Ovary (tissue), 9 donors: ENCODE data around the gene METTL5. TPM values are rescaled to one million over a fixed set of nuclear protein-coding genes. Genes with fewer than 3 reads are reported as not detected.
"Not testable (repeated sequence)": the region's sequence is repeated elsewhere in the genome, so short reads cannot be mapped to it uniquely, and the experiment has no call there.

Experiments used
- DNase-seq, 5 donors: peaks; one replicate each; pipeline ENCODE4 v3.0.0-alpha.2; 2019 to 2020
- H3K27ac ChIP-seq, 2 donors: fragments of 200-600 bp; one replicate each; pipeline versions ENCODE4 v1.5.1 to v1.8.0; 2019 to 2022
- H3K27me3 ChIP-seq: fragments of 200-600 bp; one replicate; pipeline ENCODE4 v1.8.0; 2022
- H3K36me3 ChIP-seq: fragments of 200-600 bp; sonication (generic); one replicate; pipeline ENCODE4 v1.5.1; 2019
- H3K4me1 ChIP-seq: one replicate; pipeline ENCODE4 v1.8.1; 2013; ENCODE audit warnings: mild to moderate bottlenecking, moderate library complexity; ENCODE audit not compliant: insufficient read depth
- H3K4me3 ChIP-seq: fragments of 200-600 bp; sonication (generic); one replicate; pipeline ENCODE4 v1.5.1; 2017
- H3K9me3 ChIP-seq, 2 donors: fragments of 200-600 bp in 1 of 2; sonication (generic) in 1 of 2; one replicate each; pipeline versions ENCODE4 v1.5.1 to v1.8.1; 2013 to 2019; ENCODE audit warnings: mild to moderate bottlenecking in 1 of 2, moderate library complexity in 1 of 2
- EP300 ChIP-seq: sonication (generic); formaldehyde crosslinking; IDR thresholded peaks from one replicate; pipeline ENCODE4 v1.6.1; 2017; ENCODE audit warnings: antibody characterized with exemption
- POLR2A ChIP-seq: fragments of 450-650 bp; IDR thresholded peaks from one replicate; pipeline ENCODE4 v1.6.1; 2017; ENCODE audit warnings: antibody characterized with exemption, mild to moderate bottlenecking, moderate library complexity
- WGBS, 3 donors: extraction: QIAGEN DNeasy Blood & Tissue Kit in 1 of 3; methylation state at CpG; one replicate each; pipeline versions ENCODE4 v1.1.5 to v1.1.7; 2013 to 2017; 5-methylcytosine and 5-hydroxymethylcytosine counted together
- intact Hi-C, 4 donors: fragments of 100-400 bp; cut with DNase I; formaldehyde crosslinking; loops; one replicate each; pipeline versions ENCODE4 v1.11.0 to v1.15.1; 2022 to 2023
- polyA plus RNA-seq, 2 donors: library from polyadenylated mRNA; stranded (reverse); fragments of 200-250 nt in 1 of 2; fragments of 350-450 nt in 1 of 2; fragmentation: Illumina TruSeq in 1 of 2; extraction: RNeasy Lipid Tissue Mini Kit (QIAGEN cat#74804) in 1 of 2; gene quantifications; one replicate each; pipeline ENCODE4 v1.2.3, GENCODE V29; 2013 to 2014
- total RNA-seq, 7 donors: library from RNA; depleted of rRNA in 2 of 7; stranded (reverse); fragments of >200 nt in 2 of 7; fragmentation: NEBNext Ultra II Directional in 3 of 7; extraction: Animal tissue kit (Norgen Biotek cat#: 25700) in 3 of 7; gene quantifications; one replicate each; pipeline versions ENCODE4 v1.1.0 to v1.2.4, GENCODE V29; 2016 to 2023
- TF ChIP-seq, protein P1 (sequence below), 3 donors: fragments of 450-650 bp in 2 of 3; fragments of 200-600 bp in 1 of 3; IDR thresholded peaks; one replicate each; pipeline versions ENCODE4 v1.5.1 to v1.8.0; 2016 to 2022; ENCODE audit warnings: antibody characterized with exemption in 3 of 3, mild to moderate bottlenecking in 1 of 3
- donor health status: DM: no; HTN: no; CAD: no; lungs with moderate emphysema.
- donor health status: DM: no; HTN: no; CAD: no.
- donor health status: Bipolar disorder and iron deficiency.
- donor health status: DM: yes; HTN: yes; CAD: no.
- donor health status: DM: no; HTN: no; CAD: no.
- donor health status: DM: yes; HTN: yes; CAD: no.

Gene METTL5
- total and polyA plus RNA-seq, 9 donors, result 19.9 to 44.0 (median 29.8) TPM

GRCh38 chr2:169845016-169845415 lies 20.3 kb upstream of the METTL5 start:
- peaks cover 8% of the 10 kb centered on the region for H3K4me1 ChIP-seq
- intact Hi-C loops, result no loop called here
- H3K4me3 ChIP-seq, result no peak overlapping the region
- H3K9me3 ChIP-seq, result no peaks in the 10 kb centered on the region
- no peaks in the 10 kb centered on the region for H3K36me3 ChIP-seq
- WGBS, 3 donors, result 91 to 99% (median 97%) methylated on average over 2 of the region's 2 CpGs
- TF ChIP-seq, protein P1, sequence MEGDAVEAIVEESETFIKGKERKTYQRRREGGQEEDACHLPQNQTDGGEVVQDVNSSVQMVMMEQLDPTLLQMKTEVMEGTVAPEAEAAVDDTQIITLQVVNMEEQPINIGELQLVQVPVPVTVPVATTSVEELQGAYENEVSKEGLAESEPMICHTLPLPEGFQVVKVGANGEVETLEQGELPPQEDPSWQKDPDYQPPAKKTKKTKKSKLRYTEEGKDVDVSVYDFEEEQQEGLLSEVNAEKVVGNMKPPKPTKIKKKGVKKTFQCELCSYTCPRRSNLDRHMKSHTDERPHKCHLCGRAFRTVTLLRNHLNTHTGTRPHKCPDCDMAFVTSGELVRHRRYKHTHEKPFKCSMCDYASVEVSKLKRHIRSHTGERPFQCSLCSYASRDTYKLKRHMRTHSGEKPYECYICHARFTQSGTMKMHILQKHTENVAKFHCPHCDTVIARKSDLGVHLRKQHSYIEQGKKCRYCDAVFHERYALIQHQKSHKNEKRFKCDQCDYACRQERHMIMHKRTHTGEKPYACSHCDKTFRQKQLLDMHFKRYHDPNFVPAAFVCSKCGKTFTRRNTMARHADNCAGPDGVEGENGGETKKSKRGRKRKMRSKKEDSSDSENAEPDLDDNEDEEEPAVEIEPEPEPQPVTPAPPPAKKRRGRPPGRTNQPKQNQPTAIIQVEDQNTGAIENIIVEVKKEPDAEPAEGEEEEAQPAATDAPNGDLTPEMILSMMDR (IDR thresholded peaks at IDR 0.05), result no peak
- TF ChIP-seq EP300, result no peak
- TF ChIP-seq POLR2A, result no peak
- DNase-seq, result no peak
- H3K27ac ChIP-seq, result no peak overlapping the region
- H3K27me3 ChIP-seq, result no peaks in the 10 kb centered on the region

DNA sequence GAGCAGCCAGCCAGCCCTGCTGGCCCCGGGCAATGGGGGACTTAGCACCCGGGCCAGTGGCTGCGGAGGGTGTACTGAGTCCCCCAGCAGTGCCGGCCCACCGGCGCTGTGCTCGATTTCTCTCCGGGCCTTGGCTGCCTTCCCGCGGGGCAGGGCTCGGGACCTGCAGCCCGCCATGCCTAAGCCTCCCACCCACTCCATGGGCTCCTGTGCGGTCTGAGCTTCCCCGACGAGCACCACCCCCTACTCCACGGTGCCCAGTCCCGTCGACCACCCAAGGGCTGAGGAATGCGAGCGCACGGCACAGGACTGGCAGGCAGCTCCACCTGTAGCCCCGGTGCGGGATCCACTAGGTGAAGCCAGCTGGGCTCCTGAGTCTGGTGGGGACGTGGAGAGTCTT lies 16.9 kb upstream of the METTL5 start:
- H3K4me3 ChIP-seq, H3K9me3 ChIP-seq, H3K27me3 ChIP-seq, intact Hi-C loops, H3K27ac ChIP-seq, H3K36me3 ChIP-seq, DNase-seq: not testable (repeated sequence)
- H3K4me1 ChIP-seq, result peaks cover 10% of the 10 kb centered on the region
- 94 to 97% (median 95%) methylated on average over 12 to 24 of the region's 24 CpGs for WGBS, 3 donors

- Histone ChIP-seq H3K4me1 (peaks cover 15% of the 10 kb centered on the region), H3K4me3 (no peak overlapping the region), H3K27ac (no peak overlapping the region), H3K36me3 (no peaks in the 10 kb centered on the region), H3K9me3 (no peaks in the 10 kb centered on the region), H3K27me3 (no peaks in the 10 kb centered on the region)
- intact Hi-C loops, result no loop called here
- WGBS, 3 donors, result 90 to 97% (median 97%) methylated on average over 2 of the region's 2 CpGs
- TF ChIP-seq POLR2A (no peak), EP300 (no peak)
- TF ChIP-seq, protein P1 (IDR thresholded peaks at IDR 0.05), result no peak
- DNase-seq, result no peak
Measured at GRCh38 chr2:169840747-169841142, 16.0 kb upstream of the METTL5 start.

- no peaks in the 10 kb centered on the region for H3K36me3 ChIP-seq
- DNase-seq, result no peak
- peaks cover 17% of the 10 kb centered on the region for H3K4me1 ChIP-seq
- H3K4me3 ChIP-seq, result no peak overlapping the region
- 18 to 26% (median 18%) methylated on average over 9 to 10 of the region's 10 CpGs for WGBS, 3 donors
- TF ChIP-seq POLR2A, result no peak
- no peak for TF ChIP-seq EP300
- TF ChIP-seq, protein P1 (IDR thresholded peaks at IDR 0.05), result no peak
- no peaks in the 10 kb centered on the region for H3K27me3 ChIP-seq
- intact Hi-C loops, result no loop called here
- no peak overlapping the region for H3K27ac ChIP-seq
- no peaks in the 10 kb centered on the region for H3K9me3 ChIP-seq
Measured at GRCh38 chr2:169839954-169840746, 15.4 kb upstream of the METTL5 start.

- Histone ChIP-seq H3K36me3 (no peaks in the 10 kb centered on the region), H3K9me3 (no peaks in the 10 kb centered on the region), H3K4me1 (peaks cover 17% of the 10 kb centered on the region), H3K27ac (no peak overlapping the region), H3K27me3 (no peaks in the 10 kb centered on the region), H3K4me3 (no peak overlapping the region)
- no peak for TF ChIP-seq POLR2A
- no peak for TF ChIP-seq EP300
- TF ChIP-seq, protein P1 (IDR thresholded peaks at IDR 0.05), result no peak
- WGBS, 3 donors, result 98 to 99% (median 98%) methylated on average over 2 of the region's 2 CpGs
- intact Hi-C loops, result no loop called here
- DNase-seq, result no peak
Measured at GRCh38 chr2:169838743-169839489, 14.2 kb upstream of the METTL5 start.
